HG03025 (cell line): ENCODE data around the gene LRRC3B.

Experiments
- ATAC-seq: cut with Tn5 transposase; IDR thresholded peaks from one replicate; pipeline ENCODE4 v1.9.1; 2021; ENCODE audit warnings: mild to moderate bottlenecking, moderate library complexity; ENCODE audit not compliant: unreplicated experiment, low FRiP score

The LRRC3B gene

GRCh38 chr3:26704736-26705135 is 82.2 kb downstream of the LRRC3B start:
- no peak for ATAC-seq

- ATAC-seq, result no peak
Observed at GRCh38 chr3:26708501-26708900, 85.9 kb downstream of the LRRC3B start.

- peak; percentile 83 for ATAC-seq
Observed at GRCh38 chr3:26712211-26713026, 89.8 kb downstream of the LRRC3B start.

GRCh38 chr3:26713091-26713490 is 90.5 kb downstream of the LRRC3B start:
- ATAC-seq, result no peak

- ATAC-seq, result no peak
Observed at GRCh38 chr3:26714485-26714884, 91.9 kb downstream of the LRRC3B start.

- no peak for ATAC-seq
Observed at GRCh38 chr3:26715431-26715830, 92.9 kb downstream of the LRRC3B start.

GRCh38 chr3:26718315-26718714 is 95.7 kb downstream of the LRRC3B start:
- ATAC-seq, result no peak

- ATAC-seq, result no peak
Observed at GRCh38 chr3:26719134-26719533, 96.6 kb downstream of the LRRC3B start.

GRCh38 chr3:26721047-26721446 is 98.5 kb downstream of the LRRC3B start:
- ATAC-seq, result no peak

GRCh38 chr3:26731843-26732242 is 109.3 kb downstream of the LRRC3B start:
- no peak for ATAC-seq

GRCh38 chr3:26750263-26750662 is 127.7 kb downstream of the LRRC3B start:
- no peak for ATAC-seq

- no peak for ATAC-seq
Observed at GRCh38 chr3:26752466-26752865, 129.9 kb downstream of the LRRC3B start.

- no peak for ATAC-seq
Observed at GRCh38 chr3:26753095-26753494, 130.5 kb downstream of the LRRC3B start.

GRCh38 chr3:26757978-26758377 is 135.4 kb downstream of the LRRC3B start:
- ATAC-seq, result no peak
